Measurements from ENCODE around the gene EPS15. TPM values are rescaled to one million over a fixed set of nuclear protein-coding genes. Genes with fewer than 3 reads are reported as not detected.

EPS15 gene
- total RNA-seq, 1 donor from 2014 or later: 81.4 TPM

- peaks cover 17% of the 10 kb centered on the region for H3K36me3 Mint-ChIP-seq (ENCODE audit: low read depth)
- peaks cover 8% of the 10 kb centered on the region for H3K4me1 Mint-ChIP-seq (ENCODE audit: low read depth)
- no peaks in the 10 kb centered on the region for H3K9me3 Mint-ChIP-seq (ENCODE audit: low read depth)
- H3K27ac Mint-ChIP-seq (ENCODE audit: unreplicated experiment): no peak overlapping the region
- no peak for DNase-seq (ENCODE audit: low spot score)
- no peak for TF ChIP-seq CTCF (IDR thresholded peaks at IDR 0.05)
- no peak overlapping the region for H3K4me3 Mint-ChIP-seq (ENCODE audit: unreplicated experiment)
- no peaks in the 10 kb centered on the region for H3K27me3 Mint-ChIP-seq (ENCODE audit: low read depth)
Measured at GRCh38 chr1:51433269-51433971, 85.6 kb downstream of the EPS15 start.

GRCh38 chr1:51432146-51432545 is 86.9 kb downstream of the EPS15 start:
- Mint-ChIP-seq H3K36me3 (ENCODE audit: low read depth) (peaks cover 27% of the 10 kb centered on the region), H3K4me3 (ENCODE audit: unreplicated experiment) (no peak overlapping the region), H3K27me3 (ENCODE audit: low read depth) (no peaks in the 10 kb centered on the region), H3K9me3 (ENCODE audit: low read depth) (peaks cover 9% of the 10 kb centered on the region), H3K4me1 (ENCODE audit: low read depth) (peaks cover 8% of the 10 kb centered on the region), H3K27ac (ENCODE audit: unreplicated experiment) (no peak overlapping the region)
- TF ChIP-seq CTCF (IDR thresholded peaks at IDR 0.05): no peak
- no peak for DNase-seq (ENCODE audit: low spot score)

- H3K4me1 Mint-ChIP-seq (ENCODE audit: low read depth): peaks cover 15% of the 10 kb centered on the region
- no peak overlapping the region for H3K4me3 Mint-ChIP-seq (ENCODE audit: unreplicated experiment)
- H3K36me3 Mint-ChIP-seq (ENCODE audit: low read depth): peaks cover 15% of the 10 kb centered on the region
- H3K27me3 Mint-ChIP-seq (ENCODE audit: low read depth): no peaks in the 10 kb centered on the region
- H3K9me3 Mint-ChIP-seq (ENCODE audit: low read depth): peaks cover 9% of the 10 kb centered on the region
- DNase-seq (ENCODE audit: low spot score): no peak
- no peak for TF ChIP-seq CTCF (IDR thresholded peaks at IDR 0.05)
- no peak overlapping the region for H3K27ac Mint-ChIP-seq (ENCODE audit: unreplicated experiment)
Measured at GRCh38 chr1:51427438-51427837, 91.6 kb downstream of the EPS15 start.

- Mint-ChIP-seq H3K36me3 (ENCODE audit: low read depth) (peaks cover 15% of the 10 kb centered on the region), H3K27me3 (ENCODE audit: low read depth) (no peaks in the 10 kb centered on the region), H3K9me3 (ENCODE audit: low read depth) (peaks cover 9% of the 10 kb centered on the region), H3K4me3 (ENCODE audit: unreplicated experiment) (no peak overlapping the region), H3K27ac (ENCODE audit: unreplicated experiment) (no peak overlapping the region), H3K4me1 (ENCODE audit: low read depth) (peaks cover 28% of the 10 kb centered on the region)
- no peak for TF ChIP-seq CTCF (IDR thresholded peaks at IDR 0.05)
- DNase-seq (ENCODE audit: low spot score): no peak
Measured at GRCh38 chr1:51425955-51426354, 93.1 kb downstream of the EPS15 start.

GRCh38 chr1:51425273-51425672 is 93.8 kb downstream of the EPS15 start:
- Mint-ChIP-seq H3K9me3 (ENCODE audit: low read depth) (peaks cover 9% of the 10 kb centered on the region), H3K4me1 (ENCODE audit: low read depth) (peaks cover 34% of the 10 kb centered on the region), H3K27me3 (ENCODE audit: low read depth) (no peaks in the 10 kb centered on the region), H3K4me3 (ENCODE audit: unreplicated experiment) (no peak overlapping the region), H3K36me3 (ENCODE audit: low read depth) (peaks cover 15% of the 10 kb centered on the region), H3K27ac (ENCODE audit: unreplicated experiment) (no peak overlapping the region)
- no peak for TF ChIP-seq CTCF (IDR thresholded peaks at IDR 0.05)
- DNase-seq (ENCODE audit: low spot score): no peak
